Stimulated activated CD4-positive, alpha-beta T cell treated with anti-CD3 and anti-CD28 coated beads, TNF-alpha, amount 100 ng/mL, for 48 hours (primary cell): ENCODE data around the gene TMEM266.

Experiments used
- DNase-seq, 3 donors: peaks; one replicate each; pipeline ENCODE4 v3.0.0-alpha.2; 2020; ENCODE audit warnings: low read depth in 3 of 3

Gene TMEM266

DNA sequence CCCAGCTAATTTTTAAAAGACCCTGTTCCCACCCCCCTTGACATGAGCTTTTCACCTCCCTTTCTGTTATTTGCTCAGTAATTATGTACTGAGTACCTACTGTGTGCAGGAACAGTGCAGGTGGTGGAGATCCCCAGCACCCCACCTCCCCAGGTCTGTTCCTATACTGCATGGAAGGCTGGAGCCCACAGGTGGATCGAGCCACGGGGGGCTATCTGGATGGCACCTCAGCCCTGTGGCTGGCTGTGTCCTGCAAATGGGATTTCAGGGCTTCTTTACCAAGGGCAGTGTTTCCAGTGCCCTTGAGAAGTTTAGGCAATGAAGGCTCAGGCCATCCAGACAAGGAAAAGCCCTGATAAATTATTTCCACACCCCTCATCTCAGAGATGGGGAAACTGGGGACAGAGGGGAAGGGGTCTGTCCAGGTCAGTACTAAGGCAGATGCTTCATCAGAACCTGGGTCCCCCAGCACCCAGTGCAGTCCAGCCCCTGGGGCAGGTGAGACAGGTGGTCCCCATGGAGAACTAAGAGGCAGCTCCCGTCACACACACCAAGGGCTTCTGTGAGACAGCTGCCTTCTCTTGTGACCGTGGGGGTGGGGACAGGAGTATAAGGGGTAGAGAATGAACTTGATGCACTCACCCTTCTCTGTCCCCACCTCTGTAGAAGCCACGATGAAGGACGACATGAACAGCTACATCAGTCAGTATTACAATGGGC, 141.9 kb downstream of the TMEM266 start:
- DNase-seq = no peak

DNA sequence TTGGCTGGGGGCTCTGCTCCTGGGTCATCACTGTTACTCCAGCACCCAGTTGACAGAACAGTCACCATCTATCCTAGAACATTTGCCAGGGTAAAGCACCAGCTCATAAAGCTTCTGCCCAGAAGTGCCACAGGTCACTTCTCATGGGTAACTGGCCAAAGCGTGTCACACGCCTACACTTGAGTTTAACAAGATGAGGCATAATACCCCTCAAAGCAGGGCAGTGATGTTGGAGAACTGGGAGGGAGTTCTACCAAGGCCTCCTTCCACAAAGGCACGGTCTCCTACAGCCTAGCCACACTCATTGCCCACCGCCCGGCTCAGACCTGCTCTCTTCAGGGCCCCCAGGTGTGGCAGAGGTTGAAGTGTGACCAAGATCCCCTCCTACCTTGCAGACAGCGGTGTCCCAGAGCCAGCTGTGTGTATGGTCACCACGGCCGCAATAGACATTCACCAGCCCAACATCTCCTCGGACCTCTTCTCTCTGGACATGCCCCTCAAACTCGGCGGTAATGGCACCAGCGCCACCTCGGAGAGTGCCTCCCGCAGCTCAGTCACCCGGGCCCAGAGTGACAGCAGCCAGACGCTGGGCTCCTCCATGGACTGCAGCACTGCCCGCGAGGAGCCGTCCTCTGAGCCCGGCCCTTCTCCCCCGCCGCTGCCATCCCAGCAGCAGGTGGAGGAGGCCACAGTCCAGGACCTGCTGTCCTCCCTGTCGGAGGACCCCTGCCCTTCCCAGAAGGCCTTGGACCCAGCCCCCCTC, 143.7 kb downstream of the TMEM266 start:
- no peak for DNase-seq

DNA sequence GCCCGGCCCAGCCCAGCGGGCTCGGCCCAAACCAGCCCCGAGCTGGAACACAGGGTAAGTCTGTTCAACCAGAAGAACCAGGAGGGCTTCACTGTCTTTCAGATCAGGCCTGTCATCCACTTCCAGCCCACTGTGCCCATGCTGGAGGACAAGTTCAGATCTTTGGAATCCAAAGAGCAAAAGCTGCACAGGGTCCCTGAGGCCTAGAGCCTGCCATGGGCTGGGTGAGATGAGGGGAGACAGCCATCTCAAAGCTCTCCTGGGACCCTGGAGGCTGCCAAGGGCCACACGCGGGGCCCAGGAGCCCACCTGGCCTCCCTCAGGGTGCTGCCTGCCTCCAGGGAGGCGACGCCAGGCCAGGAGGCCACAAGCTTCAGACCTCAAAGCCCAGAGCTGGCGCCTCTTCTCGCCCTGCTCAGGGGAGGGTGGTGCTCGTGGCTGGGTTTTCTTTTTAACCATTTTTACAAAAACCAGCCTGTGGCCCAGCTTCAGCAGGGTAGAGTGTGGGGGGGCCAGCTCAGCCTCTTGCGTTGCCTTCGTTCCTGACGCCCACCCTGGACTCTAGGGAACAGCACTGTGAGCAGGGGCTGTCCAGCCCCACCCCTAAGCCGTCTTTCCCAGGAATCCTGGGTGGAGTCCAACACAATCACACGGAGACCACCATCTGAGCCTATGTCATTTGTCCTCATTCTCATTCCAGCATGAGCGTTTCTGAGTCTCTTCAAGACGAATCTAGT, 144.5 kb downstream of the TMEM266 start:
- no peak for DNase-seq

DNA sequence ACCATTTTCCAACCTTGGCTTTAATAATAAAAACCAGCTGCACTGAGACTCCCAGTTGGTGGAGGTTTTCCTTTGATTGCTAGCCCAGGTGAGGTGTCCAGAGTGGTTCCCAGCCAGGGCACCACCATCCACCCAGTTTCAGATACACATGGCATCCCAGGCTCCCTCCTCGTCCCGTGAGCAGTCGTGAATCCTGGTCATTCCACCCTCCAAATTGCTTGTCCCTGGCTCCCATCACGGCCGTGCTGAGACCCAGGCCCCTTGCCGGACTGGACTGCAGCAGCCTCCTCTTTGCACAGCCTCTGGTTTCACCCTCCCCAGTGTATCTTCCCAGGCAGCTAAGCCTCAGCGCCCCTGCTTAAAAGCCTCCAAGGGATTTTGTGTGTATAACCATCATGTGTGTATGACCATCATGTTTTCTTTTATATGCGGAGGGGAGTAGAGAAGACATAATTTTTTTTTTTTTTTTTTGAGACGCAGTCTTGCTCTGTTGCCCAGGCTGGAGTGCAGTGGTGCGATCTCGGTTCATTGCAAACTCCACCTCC, 145.2 kb downstream of the TMEM266 start:
- no peak for DNase-seq

DNA sequence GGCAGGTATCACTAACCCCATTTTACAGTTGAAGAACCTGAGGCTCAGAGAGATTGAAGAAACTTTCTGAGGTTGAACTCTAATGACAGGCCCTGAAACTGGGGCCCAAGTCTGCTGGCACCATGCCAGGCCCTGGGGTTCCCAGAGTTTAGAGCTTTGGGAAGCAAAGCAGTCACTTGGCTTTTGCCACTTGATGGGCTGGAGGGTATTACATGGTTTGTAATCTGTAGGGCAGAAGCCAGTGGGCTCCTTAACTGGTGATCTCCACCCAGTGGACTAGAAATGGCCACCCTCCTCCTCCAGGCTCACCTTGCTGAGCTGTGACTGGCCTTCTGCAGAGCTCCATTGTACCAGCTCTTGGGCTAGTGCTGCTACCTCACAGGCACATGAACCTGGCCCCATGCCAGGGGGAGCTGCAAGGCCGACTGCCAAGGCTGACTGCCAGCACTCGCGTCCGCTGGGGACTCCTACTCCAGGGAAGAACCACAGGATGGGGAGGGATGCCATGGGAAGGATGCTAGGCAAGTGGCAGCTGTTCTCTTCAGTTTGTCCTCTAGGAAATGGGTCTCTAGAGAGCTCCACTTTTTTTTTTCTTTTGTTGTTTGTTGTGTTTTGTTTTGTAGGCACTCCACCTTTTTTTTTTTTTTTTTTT, 146.7 kb downstream of the TMEM266 start:
- DNase-seq = no peak

DNA sequence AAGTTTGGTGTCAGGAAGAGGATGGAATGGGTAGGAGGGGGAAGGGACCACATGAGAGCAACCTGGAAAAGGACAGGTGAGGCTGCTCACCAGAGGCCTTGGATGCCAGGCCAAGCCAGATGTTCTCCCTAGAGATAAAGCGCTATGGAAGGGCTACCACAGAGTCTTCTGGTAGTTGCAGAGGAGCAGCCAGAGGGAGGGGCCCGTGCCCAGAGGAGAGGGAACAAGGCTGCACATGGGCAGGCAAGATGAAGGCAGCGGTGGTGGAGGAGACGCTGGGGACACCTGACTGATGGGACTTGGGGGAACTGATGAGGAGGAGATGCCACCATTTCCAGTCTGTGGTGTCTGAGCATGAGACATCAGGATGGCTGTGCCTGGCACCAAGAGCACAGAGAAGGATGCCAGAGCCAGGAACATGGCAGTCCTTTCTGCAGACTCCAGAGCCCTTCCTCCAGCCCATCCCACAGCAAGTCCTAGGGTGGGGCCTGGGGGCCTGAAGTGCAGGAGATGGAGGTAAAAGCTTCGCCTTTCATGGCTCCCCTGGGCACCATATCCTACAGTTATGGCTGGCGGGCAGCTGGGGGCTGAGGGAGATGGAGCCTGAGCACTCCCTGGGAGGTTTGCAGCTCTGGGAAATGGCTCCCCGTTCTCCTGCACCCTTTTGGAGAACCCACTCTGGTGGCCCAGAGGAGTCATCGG, 148.4 kb downstream of the TMEM266 start:
- DNase-seq = no peak

DNA sequence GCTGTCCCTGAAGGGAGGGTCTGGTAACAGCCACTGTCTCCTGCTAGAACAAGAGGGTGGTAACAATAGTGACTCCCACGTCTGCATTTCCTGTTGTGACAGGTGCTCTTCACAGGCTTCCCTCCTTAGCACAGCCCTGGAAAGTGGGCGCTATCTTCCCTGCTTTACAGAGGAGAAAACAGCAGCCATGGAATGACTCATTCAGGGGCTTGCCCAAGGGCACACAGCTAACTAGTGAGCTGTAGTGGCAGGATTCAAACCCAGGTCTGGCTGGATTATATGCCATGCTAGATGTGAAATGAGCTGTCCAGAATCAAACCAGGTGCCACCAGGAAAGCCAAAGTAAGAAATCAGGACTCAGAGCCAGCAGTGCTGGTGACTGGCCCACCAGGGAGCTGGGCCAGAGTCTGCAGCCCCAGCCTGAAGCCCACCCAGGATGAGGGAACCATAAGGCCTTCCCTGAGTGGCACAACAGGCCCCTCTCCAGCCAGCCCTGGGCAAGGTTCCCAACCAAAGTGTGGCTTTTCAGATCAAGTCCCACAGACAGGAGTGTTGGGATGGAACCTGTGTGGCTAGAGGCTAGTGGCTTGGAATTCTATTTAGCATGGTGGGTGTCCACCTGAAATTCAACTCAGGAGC, 149.1 kb downstream of the TMEM266 start:
- no peak for DNase-seq

DNA sequence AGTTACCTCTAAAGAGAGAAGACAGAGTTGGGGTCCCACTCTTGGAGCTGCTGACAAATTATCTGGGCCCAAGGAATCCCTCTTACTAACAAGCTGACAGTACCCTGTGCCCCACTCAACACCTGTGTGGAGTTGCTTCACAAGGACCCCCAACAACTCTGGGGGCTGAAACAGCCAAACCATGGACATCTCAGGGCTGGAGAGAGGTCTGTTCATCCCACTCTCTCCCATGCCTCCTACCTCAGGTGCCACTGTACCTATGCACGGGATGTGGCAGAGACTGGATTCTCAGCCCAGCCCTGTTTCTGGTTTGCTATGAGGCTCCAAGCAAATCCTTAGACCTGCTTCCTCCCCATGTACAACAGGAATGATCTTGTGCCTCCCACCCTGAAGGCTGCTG, 149.7 kb downstream of the TMEM266 start:
- DNase-seq = no peak

DNA sequence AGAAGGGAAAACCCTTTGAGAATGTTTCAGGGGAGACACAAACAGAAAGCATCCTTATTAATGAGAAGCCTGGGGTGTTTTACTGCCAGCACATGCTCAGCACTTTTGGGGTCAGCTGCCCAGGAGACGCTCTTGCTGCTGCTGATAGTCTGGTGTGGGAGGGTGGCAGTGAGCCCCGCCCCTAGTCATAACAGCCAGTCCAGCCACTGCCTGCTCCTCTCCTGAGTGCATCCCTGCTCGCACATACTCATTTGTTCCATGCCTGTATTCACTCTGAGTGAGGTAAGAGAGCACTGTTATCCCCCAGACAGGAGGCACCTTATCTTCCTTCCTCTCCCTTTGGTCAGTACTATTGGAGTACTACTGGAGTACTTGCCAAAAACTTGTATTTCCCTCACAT, 150.2 kb downstream of the TMEM266 start:
- no peak for DNase-seq

DNA sequence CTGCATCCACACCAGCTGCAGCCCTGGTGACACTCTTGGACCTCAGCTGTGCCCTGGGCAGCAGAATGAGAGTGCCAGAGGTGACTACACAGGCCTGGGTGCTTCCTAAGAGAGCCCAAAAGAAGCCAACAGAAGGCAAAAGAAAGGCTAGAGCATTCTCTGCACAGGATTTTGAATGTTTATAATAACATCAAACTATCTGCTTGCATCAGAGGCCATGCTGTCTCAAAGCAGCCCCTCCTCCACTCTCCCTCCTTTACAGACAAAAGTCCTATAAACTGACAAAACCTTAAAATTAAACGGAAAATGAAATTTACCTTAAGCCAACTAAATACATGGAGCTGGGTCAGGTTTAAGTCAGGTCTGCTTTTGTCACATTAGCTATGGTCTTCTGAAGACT, 155.8 kb downstream of the TMEM266 start:
- DNase-seq = no peak

DNA sequence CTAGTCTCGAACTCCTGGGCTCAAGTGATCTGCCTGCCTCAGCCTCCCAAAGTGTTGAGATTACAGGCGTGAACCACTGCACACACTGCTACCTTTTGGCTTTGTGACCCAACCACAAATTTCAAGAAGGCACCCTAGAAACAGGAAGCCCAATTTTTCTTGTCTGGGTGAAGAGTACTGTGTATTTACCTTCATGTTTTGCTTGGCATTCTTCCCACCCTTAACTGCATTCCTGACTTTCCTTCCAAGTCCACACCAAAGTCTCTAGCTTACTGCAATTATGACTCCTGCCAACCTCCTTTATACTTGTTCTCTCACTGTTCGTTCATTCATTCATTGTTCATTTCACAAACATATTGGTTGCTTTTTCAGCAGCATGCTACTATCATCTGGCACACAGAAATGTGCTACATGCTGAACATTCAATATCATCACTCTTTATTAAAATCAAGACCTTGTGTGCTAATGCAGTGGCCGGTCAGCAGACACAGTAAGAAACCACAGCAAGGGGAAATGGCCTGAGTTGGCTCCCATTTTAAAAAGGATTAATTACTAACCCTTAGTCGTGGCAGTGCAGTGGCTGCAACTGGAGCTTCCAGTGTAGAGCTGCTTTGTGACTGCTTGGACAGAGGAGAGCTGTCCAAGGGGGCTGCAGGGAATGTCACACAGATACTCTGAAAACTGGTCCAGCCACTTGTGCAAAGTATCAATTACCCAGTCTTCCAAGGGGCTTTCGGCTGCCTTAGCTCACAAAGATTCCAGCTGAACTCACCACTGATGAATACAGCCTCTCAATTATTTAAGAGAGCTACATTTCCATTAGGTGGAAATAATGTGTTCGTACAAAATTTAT, 157.5 kb downstream of the TMEM266 start:
- DNase-seq = no peak

DNA sequence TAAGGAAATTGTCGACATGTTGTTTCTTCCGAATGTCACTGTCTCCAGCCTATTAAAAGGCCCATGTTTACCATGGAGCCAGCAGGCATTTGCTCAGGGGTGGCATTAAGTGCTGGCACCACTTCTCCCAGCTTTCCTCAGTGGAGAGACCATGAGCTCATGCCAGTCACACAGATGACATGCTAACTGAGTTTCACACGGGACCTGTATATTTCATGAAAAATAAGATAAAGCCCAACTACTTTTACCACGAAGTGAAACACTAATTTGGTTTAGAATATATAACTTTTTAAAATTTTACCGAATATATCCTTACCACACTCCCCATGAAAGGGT, 158.1 kb downstream of the TMEM266 start:
- no peak for DNase-seq

DNA sequence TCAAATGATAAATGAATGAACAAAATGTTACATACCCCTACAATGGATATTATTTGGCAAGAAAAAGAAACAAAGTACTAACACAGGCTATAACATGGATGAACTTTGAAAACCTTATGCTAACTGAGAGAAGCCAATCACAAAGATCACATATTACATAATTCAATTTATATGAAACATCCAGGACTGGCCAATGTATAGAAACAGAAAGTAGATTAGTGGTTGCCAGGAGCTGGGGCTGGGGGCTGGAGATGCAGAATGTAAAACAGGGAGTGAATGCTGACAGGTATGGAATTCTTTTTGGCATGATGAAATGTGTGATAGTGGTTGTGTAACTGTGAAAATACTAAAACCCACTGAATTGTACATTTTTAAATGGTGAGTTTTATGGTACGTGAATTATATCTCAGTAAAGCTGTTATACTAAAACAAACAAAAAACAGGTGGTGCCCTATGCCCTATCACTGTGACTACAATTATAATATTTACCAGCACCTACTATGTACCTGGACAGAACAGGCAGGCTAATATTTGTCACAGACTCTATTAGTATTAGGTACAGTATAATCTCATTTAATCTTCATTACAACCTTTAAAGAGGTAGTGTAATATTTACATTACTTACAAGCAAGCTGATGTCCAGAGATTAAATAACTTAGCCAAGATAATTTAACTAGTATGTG, 161.4 kb downstream of the TMEM266 start:
- no peak for DNase-seq

DNA sequence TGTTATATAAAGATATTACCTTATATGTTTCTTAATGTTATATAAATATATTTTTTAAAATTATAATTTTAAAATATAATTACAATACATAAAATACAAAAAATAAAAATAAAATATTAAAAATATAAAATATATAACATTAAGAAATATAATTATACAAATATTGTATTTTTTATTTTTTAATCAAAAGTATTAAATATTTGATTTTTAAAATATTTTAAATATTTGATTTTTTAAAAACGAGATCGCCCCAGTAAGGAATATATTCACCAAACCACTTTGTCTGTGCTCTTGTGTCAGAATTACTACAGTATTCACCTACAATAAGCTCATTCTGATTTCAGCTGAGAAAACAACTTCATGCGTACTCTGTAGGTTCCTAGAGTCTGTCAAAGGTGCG, 162.4 kb downstream of the TMEM266 start:
- DNase-seq = no peak

DNA sequence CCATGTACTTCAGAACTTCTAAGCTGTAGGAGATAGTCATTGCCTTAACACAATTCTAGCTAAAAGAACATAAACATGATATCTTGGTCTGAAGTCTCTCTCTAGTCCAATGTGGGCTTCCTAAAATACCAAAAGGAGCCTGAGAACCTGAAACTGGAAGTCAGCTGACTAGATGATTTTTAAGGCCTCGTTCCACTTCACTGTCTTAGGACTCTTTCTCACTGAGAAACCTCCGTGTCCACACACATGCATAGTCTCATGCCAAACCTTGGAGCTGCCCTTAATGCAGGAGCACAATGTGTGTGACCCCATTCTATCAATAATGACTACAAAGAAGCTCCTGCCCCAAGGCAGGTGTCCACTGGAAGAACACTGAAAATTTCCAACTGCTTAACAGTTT, 163.7 kb downstream of the TMEM266 start:
- no peak for DNase-seq

DNA sequence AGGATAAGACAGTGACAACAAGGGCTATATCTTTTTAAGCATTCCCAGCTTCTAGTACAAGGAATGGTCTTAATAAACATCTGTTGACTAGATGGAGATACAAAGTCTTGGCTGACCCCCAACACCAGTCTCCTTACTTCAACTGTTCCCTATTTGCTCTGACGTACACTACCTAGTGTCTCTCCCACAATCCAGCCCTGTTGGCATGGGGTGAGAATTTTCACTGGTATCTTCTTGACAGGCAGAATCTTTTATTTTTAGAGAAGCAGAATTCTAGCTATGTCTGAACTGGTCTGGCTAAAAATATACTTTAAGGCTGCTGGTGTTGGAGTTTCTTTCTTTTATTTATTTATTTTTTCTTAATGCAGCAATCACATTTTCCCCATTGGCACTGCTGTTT, 169.5 kb downstream of the TMEM266 start:
- no peak for DNase-seq

DNA sequence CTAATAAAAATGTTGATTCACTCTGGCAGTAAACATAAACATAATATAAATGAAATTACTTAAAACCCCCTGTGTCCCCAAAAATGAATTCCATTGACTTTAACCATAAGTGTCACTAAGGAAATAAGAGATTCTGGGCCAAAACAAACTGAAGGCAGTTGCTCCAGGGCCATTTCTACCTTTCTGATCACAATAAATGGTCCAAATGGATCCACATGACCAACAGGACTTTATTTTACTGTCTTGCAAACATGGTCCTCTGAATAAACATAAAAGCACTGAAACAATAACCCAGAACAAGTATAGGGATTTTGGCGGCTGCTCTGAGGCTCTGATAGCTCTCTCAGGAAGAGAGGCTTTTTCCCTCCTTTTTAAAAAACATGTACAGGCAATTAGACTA, 174.1 kb downstream of the TMEM266 start:
- no peak for DNase-seq

DNA sequence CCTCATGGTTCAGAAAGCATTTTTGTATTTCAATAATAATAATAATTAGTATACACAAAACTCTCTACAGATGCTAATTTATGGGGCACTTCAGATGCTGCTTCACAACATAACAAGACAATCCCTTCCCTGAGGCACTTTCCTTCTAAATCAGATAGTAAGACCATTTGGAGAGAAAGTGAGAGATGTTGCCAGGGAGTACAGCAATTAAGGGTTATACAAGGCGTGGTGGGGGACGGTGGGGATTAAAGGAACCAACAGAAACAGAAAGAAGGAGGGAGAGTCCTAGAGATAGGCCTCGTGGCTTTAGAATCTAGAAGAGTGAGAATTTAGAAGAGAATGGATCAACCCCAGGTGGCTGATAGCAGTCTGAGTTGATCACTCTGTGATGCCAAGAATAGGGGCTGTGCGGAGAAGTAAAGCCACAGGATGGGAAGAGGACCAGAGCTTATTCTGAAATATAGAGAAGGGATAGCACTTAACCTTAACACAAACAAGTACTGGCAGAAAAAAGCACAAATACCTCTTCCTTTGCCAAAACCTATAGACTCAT, 174.6 kb downstream of the TMEM266 start:
- DNase-seq = no peak

DNA sequence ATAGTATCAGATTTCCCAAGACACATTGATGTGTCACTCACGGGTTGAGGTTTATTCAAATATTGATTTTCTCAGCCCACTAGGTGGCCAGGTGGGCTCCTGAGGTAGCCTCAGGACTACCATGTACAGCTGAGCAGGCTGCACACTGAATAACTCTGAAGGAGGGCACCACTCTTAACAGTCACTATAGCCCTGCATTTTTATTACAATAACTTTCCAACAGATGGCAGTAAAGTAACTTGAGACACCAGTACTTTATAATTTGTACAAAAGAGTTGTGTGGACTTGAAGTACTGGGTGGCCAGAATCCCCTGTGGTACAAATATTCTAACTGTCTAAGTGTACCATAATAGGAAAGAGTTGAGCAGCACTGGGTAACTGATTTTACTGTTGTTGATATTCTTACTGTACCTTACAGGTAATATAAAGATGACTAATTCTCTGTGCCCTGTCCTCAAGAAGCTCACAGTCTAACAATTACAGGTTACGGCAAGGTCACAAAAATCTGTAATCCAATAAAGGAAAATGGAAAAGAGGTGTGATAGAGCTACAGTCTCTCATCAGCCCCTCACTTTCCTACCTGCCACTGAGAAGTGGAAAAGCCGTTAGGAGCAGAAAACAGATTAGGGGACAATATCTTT, 175.5 kb downstream of the TMEM266 start:
- DNase-seq = no peak
